Thyroid gland (tissue), 4 donors: Measurements from ENCODE around the gene MS4A12. TPM values are rescaled to one million over a fixed set of nuclear protein-coding genes. Genes with fewer than 3 reads are reported as not detected.
"Not testable (repeated sequence)": the region's sequence is repeated elsewhere in the genome, so short reads cannot be mapped to it uniquely, and the experiment has no call there.

Experiments
- DNase-seq, 2 donors: peaks; one replicate each; pipeline ENCODE4 v3.0.0-alpha.2; 2019
- H3K27ac ChIP-seq, 3 donors: fragments of 200-600 bp; sonication (generic); 1 replicate in 2 of 3; 2 replicates in 1 of 3; pipeline ENCODE4 v1.5.1; 2016 to 2019; ENCODE audit warnings: mild to moderate bottlenecking in 1 of 3, moderate library complexity in 1 of 3
- H3K27me3 ChIP-seq: fragments of 200-600 bp; sonication (generic); one replicate; pipeline ENCODE4 v1.5.1; 2019
- H3K36me3 ChIP-seq, 2 donors: fragments of 200-600 bp; sonication (generic); one replicate each; pipeline ENCODE4 v1.5.1; 2016 to 2019
- H3K4me1 ChIP-seq, 2 donors: fragments of 200-600 bp; sonication (generic); one replicate each; pipeline ENCODE4 v1.5.1; 2017 to 2019
- H3K4me3 ChIP-seq, 3 donors: fragments of 200-600 bp; sonication (generic); replicated peaks in 1 of 3; 1 replicate in 2 of 3; 2 replicates in 1 of 3; pipeline ENCODE4 v1.5.1; 2016; ENCODE audit warnings: mild to moderate bottlenecking in 1 of 3
- H3K9me3 ChIP-seq: fragments of 200-600 bp; sonication (generic); one replicate; pipeline ENCODE4 v1.5.1; 2017
- POLR2A ChIP-seq, 2 donors: fragments of 450-650 bp; IDR thresholded peaks; one replicate each; pipeline ENCODE4 v1.6.1; 2017; ENCODE audit warnings: antibody characterized with exemption in 2 of 2, mild to moderate bottlenecking in 2 of 2, moderate library complexity in 1 of 2
- WGBS, 2 donors: methylation state at CpG; one replicate each; pipeline ENCODE4 v1.1.5; 2017; 5-methylcytosine and 5-hydroxymethylcytosine counted together
- intact Hi-C: fragments of 100-400 bp; cut with DNase I; formaldehyde crosslinking; loops from one replicate; pipeline ENCODE4 v1.15.1; 2023
- total RNA-seq, 4 donors: library from RNA; depleted of rRNA; stranded (reverse); fragments of >200 nt; gene quantifications; one replicate each; pipeline ENCODE4 v1.2.3, GENCODE V29; 2016
- TF ChIP-seq, protein P1 (sequence below), 6 experiments: fragments of 200-600 bp in 3 of 6; fragments of 450-650 bp in 3 of 6; sonication (generic) in 3 of 6; IDR thresholded peaks; one replicate each; pipeline ENCODE4 v1.5.1; 2016 to 2019; ENCODE audit warnings: antibody characterized with exemption in 6 of 6, mild to moderate bottlenecking in 2 of 6, inconsistent platforms in 1 of 6, moderate library complexity in 1 of 6

Gene MS4A12, protein sequence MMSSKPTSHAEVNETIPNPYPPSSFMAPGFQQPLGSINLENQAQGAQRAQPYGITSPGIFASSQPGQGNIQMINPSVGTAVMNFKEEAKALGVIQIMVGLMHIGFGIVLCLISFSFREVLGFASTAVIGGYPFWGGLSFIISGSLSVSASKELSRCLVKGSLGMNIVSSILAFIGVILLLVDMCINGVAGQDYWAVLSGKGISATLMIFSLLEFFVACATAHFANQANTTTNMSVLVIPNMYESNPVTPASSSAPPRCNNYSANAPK
- total RNA-seq, result not detected

DNA sequence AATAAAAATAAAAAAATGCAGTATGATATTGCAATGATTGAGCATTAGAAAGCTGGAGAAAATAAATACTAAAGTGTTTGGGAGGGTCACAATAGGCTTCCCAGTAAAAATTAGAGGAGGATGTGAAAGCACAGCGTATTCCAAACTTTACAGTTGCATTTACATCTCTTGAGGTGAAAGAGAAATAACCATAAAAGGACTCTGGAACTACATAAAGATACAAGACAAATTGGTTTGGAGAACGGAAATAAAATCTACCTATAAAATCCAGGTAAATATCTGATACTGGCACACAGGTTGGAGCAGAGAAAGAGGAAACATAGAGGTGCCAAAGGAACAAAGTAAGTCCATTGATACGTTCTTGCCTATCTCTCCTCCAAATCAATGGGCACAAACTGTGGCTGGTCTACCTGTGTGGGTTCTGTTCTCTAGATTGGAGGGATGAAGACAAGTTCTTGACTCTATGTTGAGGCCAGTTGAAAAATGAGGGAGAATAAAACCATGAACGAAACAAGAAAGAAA, at the start of gene MS4A12:
Gene MS4A12 (plus strand): TSS at position 291 of the 522 bp plus-strand sequence. CDS start 4,541 bp downstream, outside the sequence.
- H3K4me3 ChIP-seq, result no peak within 1 kb of the TSS
- intact Hi-C loops, result no loop called here
- no peak for DNase-seq
- WGBS, 2 donors, result 76 to 83% methylated on average over 4 of the region's 4 CpGs
- no peak for TF ChIP-seq POLR2A (IDR thresholded peaks at IDR 0.05)
- TF ChIP-seq, protein P1, sequence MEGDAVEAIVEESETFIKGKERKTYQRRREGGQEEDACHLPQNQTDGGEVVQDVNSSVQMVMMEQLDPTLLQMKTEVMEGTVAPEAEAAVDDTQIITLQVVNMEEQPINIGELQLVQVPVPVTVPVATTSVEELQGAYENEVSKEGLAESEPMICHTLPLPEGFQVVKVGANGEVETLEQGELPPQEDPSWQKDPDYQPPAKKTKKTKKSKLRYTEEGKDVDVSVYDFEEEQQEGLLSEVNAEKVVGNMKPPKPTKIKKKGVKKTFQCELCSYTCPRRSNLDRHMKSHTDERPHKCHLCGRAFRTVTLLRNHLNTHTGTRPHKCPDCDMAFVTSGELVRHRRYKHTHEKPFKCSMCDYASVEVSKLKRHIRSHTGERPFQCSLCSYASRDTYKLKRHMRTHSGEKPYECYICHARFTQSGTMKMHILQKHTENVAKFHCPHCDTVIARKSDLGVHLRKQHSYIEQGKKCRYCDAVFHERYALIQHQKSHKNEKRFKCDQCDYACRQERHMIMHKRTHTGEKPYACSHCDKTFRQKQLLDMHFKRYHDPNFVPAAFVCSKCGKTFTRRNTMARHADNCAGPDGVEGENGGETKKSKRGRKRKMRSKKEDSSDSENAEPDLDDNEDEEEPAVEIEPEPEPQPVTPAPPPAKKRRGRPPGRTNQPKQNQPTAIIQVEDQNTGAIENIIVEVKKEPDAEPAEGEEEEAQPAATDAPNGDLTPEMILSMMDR (IDR thresholded peaks at IDR 0.05), result no peak
- no peaks in the 10 kb centered on the region for H3K27me3 ChIP-seq
- no peaks in the 10 kb centered on the region for H3K36me3 ChIP-seq
- no peak within 1 kb of the TSS for H3K27ac ChIP-seq
- H3K4me1 ChIP-seq, result no peaks in the 10 kb centered on the region
- H3K9me3 ChIP-seq, result no peaks in the 10 kb centered on the region

DNA sequence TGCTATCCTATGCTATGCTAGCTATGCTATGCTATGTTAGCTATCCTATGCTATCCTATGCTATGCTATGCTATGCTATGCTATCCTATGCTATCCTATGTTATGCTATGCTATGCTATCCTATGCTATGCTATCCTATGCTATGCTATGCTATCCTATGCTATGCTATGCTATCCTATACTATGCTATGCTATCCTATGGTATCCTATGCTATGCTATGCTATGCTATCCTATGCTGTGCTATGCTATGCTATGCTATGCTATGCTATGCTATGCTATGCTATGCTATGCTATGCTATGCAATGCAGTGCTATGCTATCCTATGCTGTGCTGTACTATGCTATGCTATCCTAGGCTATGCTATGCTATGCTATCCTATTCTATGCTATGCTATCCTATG, 45.5 kb upstream of the MS4A12 start:
- TF ChIP-seq, protein P1 (IDR thresholded peaks at IDR 0.05), result no peak
- no peak for TF ChIP-seq POLR2A (IDR thresholded peaks at IDR 0.05)
- no peaks in the 10 kb centered on the region for H3K36me3 ChIP-seq
- H3K4me3 ChIP-seq, result no peak overlapping the region
- no peaks in the 10 kb centered on the region for H3K9me3 ChIP-seq
- no peaks in the 10 kb centered on the region for H3K4me1 ChIP-seq
- no peak for DNase-seq
- H3K27me3 ChIP-seq, result no peaks in the 10 kb centered on the region
- intact Hi-C loops, result no loop called here
- H3K27ac ChIP-seq, result no peak overlapping the region

DNA sequence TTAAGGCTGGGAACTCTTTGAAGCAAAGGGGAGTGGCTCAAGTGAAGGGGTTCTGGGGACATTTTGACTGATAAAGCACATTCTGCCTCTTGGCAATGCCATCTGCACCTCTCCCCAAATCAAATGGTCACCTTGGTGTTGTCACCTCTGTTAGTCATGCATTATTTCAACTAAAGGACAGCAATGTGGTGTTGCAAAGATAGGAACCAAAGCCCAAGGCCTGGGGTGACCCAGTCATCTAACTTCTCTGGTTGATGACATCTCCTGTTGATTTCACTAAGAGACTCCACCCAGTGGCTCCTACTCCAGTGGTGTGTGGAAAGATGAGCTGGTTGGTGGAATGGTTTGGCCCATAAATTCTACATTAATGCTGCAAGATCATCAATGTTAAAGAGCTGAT, 44.7 kb upstream of the MS4A12 start:
- H3K9me3 ChIP-seq, result no peaks in the 10 kb centered on the region
- no peaks in the 10 kb centered on the region for H3K36me3 ChIP-seq
- H3K4me1 ChIP-seq, result no peaks in the 10 kb centered on the region
- H3K27ac ChIP-seq, result no peak overlapping the region
- no peak overlapping the region for H3K4me3 ChIP-seq
- intact Hi-C loops, result no loop called here
- no peaks in the 10 kb centered on the region for H3K27me3 ChIP-seq
- TF ChIP-seq POLR2A (IDR thresholded peaks at IDR 0.05), result no peak
- TF ChIP-seq, protein P1 (IDR thresholded peaks at IDR 0.05), result no peak
- DNase-seq, result no peak

DNA sequence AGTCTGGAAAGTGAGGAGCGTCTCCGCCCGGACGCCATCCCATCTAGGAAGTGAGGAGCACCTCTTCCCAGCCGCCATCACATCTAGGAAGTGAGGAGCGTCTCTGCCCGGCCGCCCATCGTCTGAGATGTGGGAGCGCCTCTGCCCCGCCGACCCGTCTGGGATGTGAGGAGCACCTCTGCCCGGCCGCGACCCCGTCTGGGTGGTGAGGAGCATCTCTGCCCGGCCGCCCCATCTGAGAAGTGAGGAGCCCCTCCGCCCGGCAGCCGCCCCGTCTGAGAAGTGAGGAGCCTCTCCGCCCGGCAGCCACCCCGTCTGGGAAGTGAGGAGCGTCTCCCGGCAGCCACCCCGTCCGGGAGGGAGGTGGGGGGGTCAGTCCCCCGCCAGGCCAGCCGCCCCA, 41.4 kb upstream of the MS4A12 start:
- DNase-seq, intact Hi-C loops: not testable (repeated sequence)
- 97% methylated on average over 19 of the region's 32 CpGs for WGBS, 2 donors

DNA sequence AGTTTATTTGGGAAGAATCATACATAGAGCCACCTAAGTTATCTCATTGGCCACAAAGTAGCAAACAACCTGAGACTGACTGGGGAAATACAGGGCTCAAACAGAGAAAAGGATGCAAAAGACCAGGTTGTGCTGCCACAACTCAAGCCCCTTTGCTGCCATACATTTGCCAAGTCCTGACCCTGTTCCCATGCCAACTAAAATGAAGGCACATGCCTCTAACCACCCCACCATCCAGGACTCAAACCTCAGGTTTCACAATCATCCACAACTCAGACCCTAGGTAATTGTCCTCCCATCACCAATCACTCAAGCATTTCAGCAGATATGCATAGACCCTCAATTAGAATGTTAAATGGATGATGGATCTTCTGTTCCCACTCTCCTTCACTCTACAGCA, 38.4 kb upstream of the MS4A12 start:
- Histone ChIP-seq H3K27me3 (no peaks in the 10 kb centered on the region), H3K4me1 (no peaks in the 10 kb centered on the region), H3K27ac (no peak overlapping the region), H3K4me3 (no peak overlapping the region), H3K36me3 (no peaks in the 10 kb centered on the region), H3K9me3 (no peaks in the 10 kb centered on the region)
- intact Hi-C loops, result no loop called here
- no peak for DNase-seq
- no peak for TF ChIP-seq POLR2A (IDR thresholded peaks at IDR 0.05)
- TF ChIP-seq, protein P1 (IDR thresholded peaks at IDR 0.05), result no peak

More for the DNA sequence above, 41.4 kb upstream of the MS4A12 start:
- not testable (repeated sequence) for H3K27me3 ChIP-seq, H3K36me3 ChIP-seq, H3K4me1 ChIP-seq, H3K27ac ChIP-seq, H3K9me3 ChIP-seq, H3K4me3 ChIP-seq
